WTC11 (cell line): Measurements from ENCODE around the gene TNXB. TPM values are rescaled to one million over a fixed set of nuclear protein-coding genes. Genes with fewer than 3 reads are reported as not detected.
"Not testable (repeated sequence)": the region's sequence is repeated elsewhere in the genome, so short reads cannot be mapped to it uniquely, and the experiment has no call there.

Experiments used
- ATAC-seq: fragments of 200-7000 bp; cut with Tn5 transposase; 2 replicates; pipeline ENCODE4 v1.10.0; 2021; ENCODE audit warnings: mild to moderate bottlenecking, moderate library complexity
- CTCF ChIA-PET: fragments of 300-600 bp; sonication (Branson Sonifier 250); formaldehyde crosslinking; loops from one replicate; lab custom pipeline; 2021; ENCODE audit warnings: antibody characterized with exemption; lab: Charles Lee
- POLR2A ChIA-PET: fragments of 350-600 bp; sonication (Branson Sonifier 250); formaldehyde crosslinking; loops from one replicate; lab custom pipeline; 2021; ENCODE audit warnings: antibody characterized with exemption; lab: Charles Lee
- DNase-seq: peaks from one replicate; pipeline ENCODE4 v3.0.0; 2021; ENCODE audit warnings: low spot score
- H3K27ac Mint-ChIP-seq: 2 replicates; pipeline ENCODE4 v1.8.0; 2021; ENCODE audit warnings: mixed read lengths
- H3K27me3 Mint-ChIP-seq: 2 replicates; pipeline ENCODE4 v1.8.0; 2021; ENCODE audit warnings: low read depth, mild to moderate bottlenecking, moderate library complexity, mixed read lengths
- H3K36me3 Mint-ChIP-seq: 2 replicates; pipeline ENCODE4 v1.8.0; 2021; ENCODE audit warnings: mixed read lengths
- H3K4me1 Mint-ChIP-seq: 2 replicates; pipeline ENCODE4 v1.8.0; 2022; ENCODE audit warnings: mixed read lengths
- H3K4me3 Mint-ChIP-seq: 2 replicates; pipeline ENCODE4 v1.8.0; 2021; ENCODE audit warnings: mild to moderate bottlenecking, moderate library complexity, mixed read lengths
- H3K9me3 Mint-ChIP-seq: 2 replicates; pipeline ENCODE4 v1.8.0; 2021; ENCODE audit warnings: mixed read lengths
- CTCF ChIP-seq: fragments of 200-600 bp; IDR thresholded peaks from 2 replicates; pipeline ENCODE4 v1.8.0; 2022; ENCODE audit warnings: antibody characterized with exemption
- E2F5 ChIP-seq: sonication (generic); formaldehyde crosslinking; IDR thresholded peaks from 2 replicates; pipeline ENCODE4 v1.8.1; 2022; ENCODE audit warnings: mild to moderate bottlenecking, moderate library complexity, missing genetic modification reagents
- JAZF1 ChIP-seq: fragments of 250-450 bp; sonication (Bioruptor Pico); IDR thresholded peaks from 2 replicates; pipeline ENCODE4 v1.9.0; 2021; ENCODE audit warnings: moderate library complexity, mild to moderate bottlenecking, inconsistent platforms
- KAT7 ChIP-seq: sonication (generic); formaldehyde crosslinking; IDR thresholded peaks from 2 replicates; pipeline ENCODE4 v1.8.1; 2023; ENCODE audit warnings: missing genetic modification reagents, mild to moderate bottlenecking, borderline replicate concordance
- MAX ChIP-seq: sonication (generic); formaldehyde crosslinking; IDR thresholded peaks from 2 replicates; pipeline ENCODE4 v1.8.0; 2022; ENCODE audit warnings: mild to moderate bottlenecking, missing genetic modification reagents
- OVOL2 ChIP-seq: fragments of 250-450 bp; sonication (Bioruptor Pico); IDR thresholded peaks from 2 replicates; pipeline ENCODE4 v1.9.0; 2021; ENCODE audit warnings: mild to moderate bottlenecking, borderline replicate concordance
- RELA ChIP-seq: sonication (generic); formaldehyde crosslinking; IDR thresholded peaks from 2 replicates; pipeline ENCODE4 v1.8.1; 2022; ENCODE audit warnings: missing genetic modification reagents, mild to moderate bottlenecking, borderline replicate concordance
- ZBTB21 ChIP-seq: sonication (generic); formaldehyde crosslinking; IDR thresholded peaks from 2 replicates; pipeline ENCODE4 v1.8.1; 2023; ENCODE audit warnings: mild to moderate bottlenecking, missing genetic modification reagents, borderline replicate concordance
- ZMAT4 ChIP-seq: fragments of 250-450 bp; sonication (Bioruptor Pico); IDR thresholded peaks from 2 replicates; pipeline ENCODE4 v1.9.0; 2021; ENCODE audit warnings: mild to moderate bottlenecking
- ZNF317 ChIP-seq: sonication (generic); formaldehyde crosslinking; IDR thresholded peaks from 2 replicates; pipeline ENCODE4 v1.8.1; 2023; ENCODE audit warnings: low read depth, mild to moderate bottlenecking, moderate library complexity, missing genetic modification reagents, borderline replicate concordance
- total RNA-seq: library from RNA; stranded (reverse); gene quantifications from 3 replicates; pipeline ENCODE4 v1.2.3, GENCODE V29; 2021
- TF ChIP-seq, protein P1 (sequence below): fragments of 250-450 bp; sonication (Bioruptor Pico); IDR thresholded peaks from 2 replicates; pipeline ENCODE4 v1.8.0; 2021; ENCODE audit warnings: mild to moderate bottlenecking
- TF ChIP-seq, protein P2 (sequence below): sonication (generic); formaldehyde crosslinking; IDR thresholded peaks from 2 replicates; pipeline ENCODE4 v1.8.1; 2022; ENCODE audit warnings: mild to moderate bottlenecking, missing genetic modification reagents, moderate library complexity, borderline replicate concordance
- TF ChIP-seq, protein P3 (sequence below): fragments of 250-450 bp; sonication (Bioruptor Pico); IDR thresholded peaks from 2 replicates; pipeline ENCODE4 v2.1.2; 2022; ENCODE audit warnings: mild to moderate bottlenecking, moderate library complexity

Gene TNXB
- total RNA-seq, 1 experiment from 2014 or later = 6.4 TPM

GRCh38 chr6:32069460-32069859, 39.7 kb downstream of the TNXB start:
- no peak for ATAC-seq
- ChIA-PET CTCF (interaction anchor here (0.6 to 3.1 kb wide), 2 partner anchors 21 to 24 kb away, joined by 3 to 14 read pairs; no protein-coding TSS in a partner anchor), POLR2A (no interaction called here)
- no peak for DNase-seq
- Mint-ChIP-seq H3K27ac (peak overlapping the region; percentile 31; the same call in 1 of the 2 replicates), H3K4me3 (no peak overlapping the region), H3K27me3 (no peaks in the 10 kb centered on the region), H3K36me3 (no peaks in the 10 kb centered on the region), H3K4me1 (peaks cover 13% of the 10 kb centered on the region), H3K9me3 (no peaks in the 10 kb centered on the region)
- TF ChIP-seq RELA = no peak
- TF ChIP-seq E2F5 (CRISPR knock-in tag) = no peak
- TF ChIP-seq, protein P1, sequence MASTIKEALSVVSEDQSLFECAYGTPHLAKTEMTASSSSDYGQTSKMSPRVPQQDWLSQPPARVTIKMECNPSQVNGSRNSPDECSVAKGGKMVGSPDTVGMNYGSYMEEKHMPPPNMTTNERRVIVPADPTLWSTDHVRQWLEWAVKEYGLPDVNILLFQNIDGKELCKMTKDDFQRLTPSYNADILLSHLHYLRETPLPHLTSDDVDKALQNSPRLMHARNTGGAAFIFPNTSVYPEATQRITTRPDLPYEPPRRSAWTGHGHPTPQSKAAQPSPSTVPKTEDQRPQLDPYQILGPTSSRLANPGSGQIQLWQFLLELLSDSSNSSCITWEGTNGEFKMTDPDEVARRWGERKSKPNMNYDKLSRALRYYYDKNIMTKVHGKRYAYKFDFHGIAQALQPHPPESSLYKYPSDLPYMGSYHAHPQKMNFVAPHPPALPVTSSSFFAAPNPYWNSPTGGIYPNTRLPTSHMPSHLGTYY (CRISPR knock-in tag) = no peak
- no peak for TF ChIP-seq ZBTB21 (CRISPR knock-in tag)
- no peak for TF ChIP-seq OVOL2
- TF ChIP-seq ZNF317 (CRISPR knock-in tag) = no peak
- TF ChIP-seq, protein P2, sequence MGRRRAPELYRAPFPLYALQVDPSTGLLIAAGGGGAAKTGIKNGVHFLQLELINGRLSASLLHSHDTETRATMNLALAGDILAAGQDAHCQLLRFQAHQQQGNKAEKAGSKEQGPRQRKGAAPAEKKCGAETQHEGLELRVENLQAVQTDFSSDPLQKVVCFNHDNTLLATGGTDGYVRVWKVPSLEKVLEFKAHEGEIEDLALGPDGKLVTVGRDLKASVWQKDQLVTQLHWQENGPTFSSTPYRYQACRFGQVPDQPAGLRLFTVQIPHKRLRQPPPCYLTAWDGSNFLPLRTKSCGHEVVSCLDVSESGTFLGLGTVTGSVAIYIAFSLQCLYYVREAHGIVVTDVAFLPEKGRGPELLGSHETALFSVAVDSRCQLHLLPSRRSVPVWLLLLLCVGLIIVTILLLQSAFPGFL (CRISPR knock-in tag) = no peak
- no peak for TF ChIP-seq KAT7 (CRISPR knock-in tag)
- TF ChIP-seq ZMAT4 (CRISPR knock-in tag) = no peak
- no peak for TF ChIP-seq JAZF1

DNA sequence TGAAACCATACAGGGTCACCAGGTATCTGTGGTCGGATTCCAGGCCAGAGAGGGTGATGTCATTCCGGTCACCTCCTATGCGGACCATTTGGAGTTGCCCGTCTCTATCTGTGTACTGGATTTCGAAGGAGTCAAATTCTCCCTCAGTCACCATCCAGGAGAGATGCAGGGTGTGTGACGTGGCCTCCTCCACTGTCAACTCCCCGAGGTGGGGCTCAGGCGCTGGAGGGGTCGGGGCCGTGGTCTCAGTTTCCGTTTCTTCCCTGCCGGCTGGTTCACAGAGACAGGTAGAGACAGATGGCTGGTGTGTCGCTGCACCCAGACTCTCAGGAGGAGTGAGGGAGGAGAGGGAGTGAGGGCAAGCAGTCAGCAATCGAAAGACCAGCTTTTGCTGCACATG, 40.3 kb downstream of the TNXB start:
- Mint-ChIP-seq H3K4me3 (no peak overlapping the region), H3K9me3 (no peaks in the 10 kb centered on the region), H3K36me3 (no peaks in the 10 kb centered on the region), H3K4me1 (peaks cover 13% of the 10 kb centered on the region), H3K27me3 (no peaks in the 10 kb centered on the region), H3K27ac (peak overlapping the region; percentile 31; the same call in 1 of the 2 replicates)
- CTCF ChIA-PET = no interaction called here
- ATAC-seq = no peak
- no peak for DNase-seq
- POLR2A ChIA-PET = no interaction called here
- TF ChIP-seq MAX (CRISPR knock-in tag) (no peak), CTCF (no peak)
- TF ChIP-seq, protein P3, sequence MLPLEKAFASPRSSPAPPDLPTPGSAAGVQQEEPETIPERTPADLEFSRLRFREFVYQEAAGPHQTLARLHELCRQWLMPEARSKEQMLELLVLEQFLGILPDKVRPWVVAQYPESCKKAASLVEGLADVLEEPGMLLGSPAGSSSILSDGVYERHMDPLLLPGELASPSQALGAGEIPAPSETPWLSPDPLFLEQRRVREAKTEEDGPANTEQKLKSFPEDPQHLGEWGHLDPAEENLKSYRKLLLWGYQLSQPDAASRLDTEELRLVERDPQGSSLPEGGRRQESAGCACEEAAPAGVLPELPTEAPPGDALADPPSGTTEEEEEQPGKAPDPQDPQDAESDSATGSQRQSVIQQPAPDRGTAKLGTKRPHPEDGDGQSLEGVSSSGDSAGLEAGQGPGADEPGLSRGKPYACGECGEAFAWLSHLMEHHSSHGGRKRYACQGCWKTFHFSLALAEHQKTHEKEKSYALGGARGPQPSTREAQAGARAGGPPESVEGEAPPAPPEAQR (CRISPR knock-in tag) = no peak

DNA sequence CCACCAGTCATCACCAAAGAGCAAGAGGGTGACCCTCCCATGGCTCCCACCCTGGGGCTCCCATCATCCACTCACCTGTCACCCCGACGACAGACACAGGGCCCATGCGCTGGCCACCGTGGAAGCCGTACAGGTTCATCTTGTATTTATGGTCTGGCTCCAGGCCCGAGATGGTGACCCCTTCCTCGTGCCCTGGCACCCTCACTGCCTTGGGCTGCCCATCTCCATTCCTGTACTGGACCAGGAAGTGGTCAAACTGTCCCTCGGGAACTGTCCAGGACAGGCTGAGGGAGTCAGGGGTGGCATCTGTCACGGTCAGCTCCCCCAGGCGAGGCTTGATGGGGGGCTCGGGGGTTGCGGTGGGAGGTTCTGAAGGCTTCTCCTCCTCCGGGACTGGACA, 40.8 kb downstream of the TNXB start:
- H3K27ac Mint-ChIP-seq, ATAC-seq, DNase-seq, H3K9me3 Mint-ChIP-seq, POLR2A ChIA-PET, H3K36me3 Mint-ChIP-seq, H3K4me3 Mint-ChIP-seq, H3K27me3 Mint-ChIP-seq: not testable (repeated sequence)
- CTCF ChIA-PET = interaction anchor here (0.6 kb wide), 1 partner anchor 145 kb away, joined by 3 read pairs; no protein-coding TSS in a partner anchor
- peaks cover 13% of the 10 kb centered on the region for H3K4me1 Mint-ChIP-seq

DNA sequence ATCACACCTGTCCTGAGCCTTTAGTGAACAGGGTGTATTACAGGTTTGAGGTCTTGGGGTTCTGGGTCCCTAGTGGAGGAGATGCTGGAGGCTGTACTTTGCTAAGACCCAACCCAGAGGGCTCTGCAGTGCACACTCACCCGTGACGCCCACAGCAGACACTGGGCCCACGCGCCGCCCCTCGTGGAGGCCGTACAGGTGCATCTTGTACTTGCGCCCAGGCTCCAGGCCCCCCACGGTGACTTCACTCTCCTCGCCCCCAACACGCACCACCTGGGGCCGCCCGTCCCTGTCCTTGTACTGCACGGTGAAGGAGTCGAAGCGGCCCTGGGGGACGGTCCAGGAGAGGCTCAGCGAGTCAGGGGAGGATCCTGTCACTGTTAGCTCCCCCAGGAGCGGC, 41.6 kb downstream of the TNXB start:
- H3K27ac Mint-ChIP-seq, H3K4me3 Mint-ChIP-seq, POLR2A ChIA-PET, ATAC-seq, H3K4me1 Mint-ChIP-seq, CTCF ChIA-PET, H3K27me3 Mint-ChIP-seq, DNase-seq, H3K9me3 Mint-ChIP-seq, H3K36me3 Mint-ChIP-seq: not testable (repeated sequence)
